Measurements from ENCODE around the gene TEDC2.

TEDC2 gene

DNA sequence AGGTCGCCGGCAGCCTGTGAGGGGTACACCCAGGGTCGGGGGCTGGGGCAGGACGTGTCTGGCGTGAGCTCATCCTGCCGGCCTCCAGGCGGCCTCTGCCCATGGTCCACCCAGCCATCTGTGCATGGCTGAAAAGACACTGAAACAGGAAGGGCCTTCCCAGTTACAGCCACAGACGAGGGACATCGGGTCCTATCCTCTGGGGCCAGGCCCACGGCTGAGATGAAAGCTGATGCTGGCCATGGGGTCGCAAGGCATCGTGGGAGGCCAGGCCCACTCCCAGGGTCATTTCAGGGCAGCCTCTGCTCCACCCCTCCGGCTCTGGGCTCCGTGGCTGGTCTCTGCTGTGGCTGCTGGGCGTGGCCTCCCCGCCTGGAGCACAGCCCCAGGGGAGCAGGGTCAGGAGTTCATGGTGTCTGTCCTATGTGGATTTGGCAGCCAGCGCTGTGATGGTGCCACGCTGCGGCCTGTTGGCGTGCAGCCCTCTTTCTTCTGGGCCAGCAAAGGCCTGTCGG, 37.3 kb downstream of the TEDC2 start:
- no peak overlapping the region for H3K4me3 ChIP-seq (ENCODE audit: low read length)
- no peak for DNase-seq (ENCODE audit: low read depth)
- TF ChIP-seq, protein P1, sequence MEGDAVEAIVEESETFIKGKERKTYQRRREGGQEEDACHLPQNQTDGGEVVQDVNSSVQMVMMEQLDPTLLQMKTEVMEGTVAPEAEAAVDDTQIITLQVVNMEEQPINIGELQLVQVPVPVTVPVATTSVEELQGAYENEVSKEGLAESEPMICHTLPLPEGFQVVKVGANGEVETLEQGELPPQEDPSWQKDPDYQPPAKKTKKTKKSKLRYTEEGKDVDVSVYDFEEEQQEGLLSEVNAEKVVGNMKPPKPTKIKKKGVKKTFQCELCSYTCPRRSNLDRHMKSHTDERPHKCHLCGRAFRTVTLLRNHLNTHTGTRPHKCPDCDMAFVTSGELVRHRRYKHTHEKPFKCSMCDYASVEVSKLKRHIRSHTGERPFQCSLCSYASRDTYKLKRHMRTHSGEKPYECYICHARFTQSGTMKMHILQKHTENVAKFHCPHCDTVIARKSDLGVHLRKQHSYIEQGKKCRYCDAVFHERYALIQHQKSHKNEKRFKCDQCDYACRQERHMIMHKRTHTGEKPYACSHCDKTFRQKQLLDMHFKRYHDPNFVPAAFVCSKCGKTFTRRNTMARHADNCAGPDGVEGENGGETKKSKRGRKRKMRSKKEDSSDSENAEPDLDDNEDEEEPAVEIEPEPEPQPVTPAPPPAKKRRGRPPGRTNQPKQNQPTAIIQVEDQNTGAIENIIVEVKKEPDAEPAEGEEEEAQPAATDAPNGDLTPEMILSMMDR (IDR thresholded peaks at IDR 0.05; ENCODE audit: insufficient read depth, low read depth, low read length, missing control alignments), result no peak

DNA sequence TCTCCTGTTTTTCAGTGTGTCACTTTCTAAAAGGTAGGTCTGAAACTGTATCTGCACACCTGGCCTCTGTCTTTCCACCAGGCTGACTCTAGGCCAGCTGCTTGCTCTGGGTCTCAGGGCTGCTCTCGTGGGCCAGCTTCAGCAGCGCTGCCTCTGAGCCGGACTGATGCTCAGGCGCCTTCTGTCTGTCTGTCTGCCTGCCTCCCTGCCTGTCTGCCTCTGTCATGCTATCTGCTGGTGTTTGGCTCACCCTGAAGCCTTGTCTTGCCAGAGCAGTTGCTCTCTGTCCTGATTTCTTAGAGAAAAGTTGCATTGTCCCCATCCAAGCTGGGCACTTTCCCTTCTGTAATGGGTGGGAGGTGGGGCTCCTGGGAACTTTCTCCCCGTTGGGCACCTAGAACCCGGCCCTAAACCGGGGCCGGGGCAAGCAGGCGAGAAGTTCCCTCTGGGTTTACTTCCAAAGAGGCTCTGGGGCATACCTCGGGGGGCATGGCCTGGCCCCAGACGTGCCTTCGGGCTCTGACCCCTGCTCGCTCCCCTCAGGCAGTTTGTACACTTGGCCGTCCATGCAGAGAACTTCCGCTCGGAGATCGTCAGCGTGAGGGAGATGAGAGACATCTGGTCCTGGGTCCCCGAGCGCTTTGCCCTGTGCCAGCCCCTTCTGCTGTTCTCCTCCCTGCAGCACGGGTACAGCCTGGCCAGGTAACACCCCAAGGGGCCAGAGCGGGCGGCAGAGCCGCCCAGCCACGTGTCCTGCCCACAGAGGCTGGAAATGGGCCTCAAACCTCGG, 38.0 kb downstream of the TEDC2 start:
- H3K4me3 ChIP-seq (ENCODE audit: low read length), result no peak overlapping the region
- TF ChIP-seq, protein P1 (IDR thresholded peaks at IDR 0.05; ENCODE audit: insufficient read depth, low read depth, low read length, missing control alignments), result no peak
- no peak for DNase-seq (ENCODE audit: low read depth)

DNA sequence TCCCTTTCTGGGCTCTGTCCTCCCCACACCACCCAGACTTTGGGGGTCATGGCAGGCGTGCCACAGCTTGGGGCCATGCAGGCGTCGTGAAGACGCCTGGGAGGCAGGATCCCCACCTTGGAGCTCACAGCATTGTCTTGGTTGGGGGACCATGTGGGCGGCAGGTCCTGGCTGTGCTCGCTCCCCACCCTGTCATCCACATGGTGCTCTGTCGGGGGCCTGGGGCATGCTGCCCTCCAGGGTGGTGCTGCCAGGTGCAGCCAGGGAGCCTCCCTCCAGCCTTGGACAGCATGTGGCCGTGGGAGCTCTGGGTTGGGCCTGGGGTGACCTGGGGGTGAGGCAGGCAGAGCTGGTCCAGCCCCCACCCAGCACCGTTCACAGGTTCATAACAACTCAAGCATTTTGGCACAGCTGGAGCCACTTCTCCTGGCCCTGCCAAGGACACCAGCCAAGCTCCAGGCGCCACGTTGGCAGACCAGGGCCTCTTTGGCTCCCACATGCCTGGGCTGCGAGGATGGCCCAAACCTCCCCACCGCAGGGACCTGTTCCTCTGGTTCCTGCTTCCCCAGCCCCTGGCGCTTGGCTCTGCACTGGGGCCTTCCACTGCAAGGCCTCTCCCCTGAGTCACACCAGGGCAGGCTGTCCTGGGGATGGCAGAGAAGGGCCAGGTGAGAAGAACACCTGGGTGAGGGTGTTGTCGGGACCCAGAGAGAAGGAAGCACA, 38.8 kb downstream of the TEDC2 start:
- TF ChIP-seq, protein P1 (IDR thresholded peaks at IDR 0.05; ENCODE audit: insufficient read depth, low read depth, low read length, missing control alignments), result no peak
- H3K4me3 ChIP-seq (ENCODE audit: low read length), result no peak overlapping the region
- peak; percentile 69 for DNase-seq (ENCODE audit: low read depth)

DNA sequence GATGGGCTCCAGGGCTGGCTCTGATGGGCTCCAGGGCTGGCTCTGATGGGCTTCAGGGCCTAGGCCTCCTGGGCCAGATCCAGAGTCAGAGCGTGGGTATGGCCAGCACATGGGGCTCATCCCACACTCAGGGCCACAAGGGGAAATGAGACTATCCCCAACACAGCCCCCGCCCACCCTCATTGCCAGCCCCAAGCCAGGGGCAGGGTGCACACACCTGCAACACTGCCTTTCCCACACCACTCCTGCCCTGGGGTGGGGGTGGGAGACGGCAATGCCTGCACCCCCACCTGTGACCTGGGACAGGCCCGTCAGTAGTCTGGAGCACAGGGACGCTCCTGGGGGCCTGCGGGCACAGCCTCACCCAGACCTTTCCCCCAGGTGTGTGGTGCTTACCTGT, 39.5 kb downstream of the TEDC2 start:
- TF ChIP-seq, protein P1 (IDR thresholded peaks at IDR 0.05; ENCODE audit: insufficient read depth, low read depth, low read length, missing control alignments), result no peak
- DNase-seq (ENCODE audit: low read depth), result no peak
- no peak overlapping the region for H3K4me3 ChIP-seq (ENCODE audit: low read length)

DNA sequence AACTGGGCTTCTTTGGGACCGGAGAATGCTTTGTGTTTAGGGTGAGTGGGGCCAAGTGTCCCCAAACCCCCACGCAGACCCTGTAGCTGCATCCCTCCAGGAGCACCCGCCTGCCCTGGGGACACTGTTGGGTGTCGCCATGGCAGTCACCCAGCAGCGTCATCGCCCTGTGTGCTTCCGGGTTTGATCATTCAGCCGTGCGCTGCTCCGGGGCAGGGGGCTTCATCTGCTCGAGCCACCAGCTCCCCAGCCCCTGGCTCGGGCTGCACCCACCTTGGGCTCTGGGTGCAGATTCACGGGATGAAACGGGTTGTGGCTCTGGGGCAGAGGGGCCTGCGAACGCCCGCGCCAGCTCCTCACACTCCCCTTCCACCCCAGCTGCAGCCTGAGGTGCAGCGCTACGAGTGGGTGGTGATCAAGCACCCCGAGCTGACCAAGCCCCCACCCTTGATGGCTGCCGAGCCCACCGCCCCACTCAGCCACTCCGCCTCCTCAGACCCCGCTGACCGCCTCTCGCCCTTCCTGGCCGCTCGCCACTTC, 40.1 kb downstream of the TEDC2 start:
- H3K4me3 ChIP-seq (ENCODE audit: low read length), result no peak overlapping the region
- no peak for DNase-seq (ENCODE audit: low read depth)
- TF ChIP-seq, protein P1 (IDR thresholded peaks at IDR 0.05; ENCODE audit: insufficient read depth, low read depth, low read length, missing control alignments), result no peak

DNA sequence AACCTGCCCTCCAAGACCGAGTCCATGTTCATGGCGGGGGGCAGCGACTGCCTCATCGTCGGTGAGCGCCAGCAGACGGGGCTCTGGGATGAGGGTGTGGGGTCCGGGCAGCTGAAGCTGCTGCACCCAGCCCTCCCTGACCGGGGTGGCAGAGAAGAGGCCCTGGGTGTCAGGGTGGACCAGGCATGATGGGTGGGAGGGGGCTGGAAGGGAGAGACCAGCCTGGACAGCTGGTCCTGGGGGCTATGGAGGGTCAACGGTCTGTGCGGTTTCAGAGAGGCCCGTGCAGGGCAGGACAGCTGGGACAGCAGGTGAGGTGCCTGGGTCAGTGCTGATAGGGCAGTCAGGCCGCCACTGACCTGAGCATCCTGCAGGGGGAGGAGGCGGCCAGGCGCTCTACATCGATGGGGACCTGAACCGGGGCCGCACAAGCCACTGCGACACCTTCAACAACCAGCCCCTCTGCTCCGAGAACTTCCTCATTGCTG, 40.6 kb downstream of the TEDC2 start:
- DNase-seq (ENCODE audit: low read depth), result no peak
- TF ChIP-seq, protein P1 (IDR thresholded peaks at IDR 0.05; ENCODE audit: insufficient read depth, low read depth, low read length, missing control alignments), result no peak
- H3K4me3 ChIP-seq (ENCODE audit: low read length), result no peak overlapping the region

Data from epithelial cell of esophagus (primary cell).